ENCODE data around the gene PNPLA7.

DNA sequence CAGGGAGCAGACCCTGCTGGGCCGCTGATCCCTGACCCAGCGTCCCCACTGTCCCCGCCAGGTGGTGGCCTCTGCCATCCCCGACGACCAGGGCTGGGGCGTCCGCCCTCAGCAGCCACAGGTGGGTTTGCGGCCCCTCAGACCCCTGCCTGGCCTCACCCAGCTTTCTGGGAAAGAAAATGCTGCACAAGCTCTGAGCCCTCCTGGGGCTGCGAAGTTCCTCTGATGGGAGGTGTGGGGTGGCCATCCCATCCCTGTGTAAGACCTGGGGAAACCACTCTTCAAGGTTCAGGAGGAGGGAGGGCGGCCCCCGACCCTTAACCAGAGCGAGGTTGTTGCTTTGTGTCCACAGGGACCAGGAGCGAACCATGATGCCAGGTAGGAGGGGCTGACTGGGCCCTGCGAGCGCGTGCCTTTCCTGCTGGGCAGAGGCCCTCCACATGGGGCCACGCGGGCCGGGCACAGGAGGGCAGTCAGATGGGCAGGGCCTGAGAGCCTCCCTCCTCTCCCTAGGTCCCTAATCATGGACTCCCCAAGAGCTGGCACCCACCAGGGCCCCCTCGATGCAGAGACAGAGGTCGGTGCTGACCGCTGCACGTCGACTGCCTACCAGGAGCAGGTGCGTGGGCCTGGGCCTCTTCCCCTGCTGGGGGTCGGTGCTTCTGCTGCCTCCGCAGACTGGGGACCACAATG is 119.3 kb downstream of the PNPLA7 start:
- TF ChIP-seq MAZ (IDR thresholded peaks at IDR 0.05; ENCODE audit: borderline replicate concordance, low read depth, low read length) (no peak), SMC3 (IDR thresholded peaks at IDR 0.05; ENCODE audit: low read depth, low read length) (no peak), RFX5 (IDR thresholded peaks at IDR 0.05; ENCODE audit: low read depth, low read length) (no peak), CEBPB (IDR thresholded peaks at IDR 0.05; ENCODE audit: low read depth, low read length) (no peak), MXI1 (IDR thresholded peaks at IDR 0.05; ENCODE audit: borderline replicate concordance, low read depth, low read length) (no peak), CHD1 (IDR thresholded peaks at IDR 0.05; ENCODE audit: low read depth, low read length) (no peak), POLR2A (IDR thresholded peaks at IDR 0.05; ENCODE audit: low read depth, low read length) (no peak)
- TF ChIP-seq, protein P1, sequence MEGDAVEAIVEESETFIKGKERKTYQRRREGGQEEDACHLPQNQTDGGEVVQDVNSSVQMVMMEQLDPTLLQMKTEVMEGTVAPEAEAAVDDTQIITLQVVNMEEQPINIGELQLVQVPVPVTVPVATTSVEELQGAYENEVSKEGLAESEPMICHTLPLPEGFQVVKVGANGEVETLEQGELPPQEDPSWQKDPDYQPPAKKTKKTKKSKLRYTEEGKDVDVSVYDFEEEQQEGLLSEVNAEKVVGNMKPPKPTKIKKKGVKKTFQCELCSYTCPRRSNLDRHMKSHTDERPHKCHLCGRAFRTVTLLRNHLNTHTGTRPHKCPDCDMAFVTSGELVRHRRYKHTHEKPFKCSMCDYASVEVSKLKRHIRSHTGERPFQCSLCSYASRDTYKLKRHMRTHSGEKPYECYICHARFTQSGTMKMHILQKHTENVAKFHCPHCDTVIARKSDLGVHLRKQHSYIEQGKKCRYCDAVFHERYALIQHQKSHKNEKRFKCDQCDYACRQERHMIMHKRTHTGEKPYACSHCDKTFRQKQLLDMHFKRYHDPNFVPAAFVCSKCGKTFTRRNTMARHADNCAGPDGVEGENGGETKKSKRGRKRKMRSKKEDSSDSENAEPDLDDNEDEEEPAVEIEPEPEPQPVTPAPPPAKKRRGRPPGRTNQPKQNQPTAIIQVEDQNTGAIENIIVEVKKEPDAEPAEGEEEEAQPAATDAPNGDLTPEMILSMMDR (conservative IDR thresholded peaks at IDR 0.05; ENCODE audit: low read depth, low read length), result no peak
- TF ChIP-seq, protein P2, sequence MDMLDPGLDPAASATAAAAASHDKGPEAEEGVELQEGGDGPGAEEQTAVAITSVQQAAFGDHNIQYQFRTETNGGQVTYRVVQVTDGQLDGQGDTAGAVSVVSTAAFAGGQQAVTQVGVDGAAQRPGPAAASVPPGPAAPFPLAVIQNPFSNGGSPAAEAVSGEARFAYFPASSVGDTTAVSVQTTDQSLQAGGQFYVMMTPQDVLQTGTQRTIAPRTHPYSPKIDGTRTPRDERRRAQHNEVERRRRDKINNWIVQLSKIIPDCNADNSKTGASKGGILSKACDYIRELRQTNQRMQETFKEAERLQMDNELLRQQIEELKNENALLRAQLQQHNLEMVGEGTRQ (IDR thresholded peaks at IDR 0.05; ENCODE audit: low read depth, low read length), result no peak

Measured in IMR-90 (cell line).